ENCODE data around the gene RASGRF1. TPM values are rescaled to one million over a fixed set of nuclear protein-coding genes. Genes with fewer than 3 reads are reported as not detected.

RASGRF1 gene
- total RNA-seq, 4 donors from 2014 or later, result 0.10 TPM; not detected in 3

- TF ChIP-seq POLR2A (IDR thresholded peaks at IDR 0.05) (no peak), CTCF (IDR thresholded peaks at IDR 0.05) (no peak)
- intact Hi-C loops (cut with DNase I; ENCODE audit: low total_unique reads), result no loop called here
- no peak overlapping the region for H3K4me3 ChIP-seq (ENCODE audit: low read depth, poor library complexity, severe bottlenecking)
- no peak for DNase-seq (ENCODE audit: low spot score in 2 of 2)
- WGBS, 2 donors, result 81 to 90% methylated on average over 19 of the region's 19 CpGs
Measured at GRCh38 chr15:78978601-78979179, 111.9 kb downstream of the RASGRF1 start.

GRCh38 chr15:78977591-78978347, 112.8 kb downstream of the RASGRF1 start:
- no peak overlapping the region for H3K4me3 ChIP-seq (ENCODE audit: low read depth, poor library complexity, severe bottlenecking)
- no peak for DNase-seq (ENCODE audit: low spot score in 2 of 2)
- TF ChIP-seq POLR2A (IDR thresholded peaks at IDR 0.05) (no peak), CTCF (IDR thresholded peaks at IDR 0.05) (no peak)
- WGBS, 2 donors, result 90 to 91% methylated on average over 10 of the region's 10 CpGs
- intact Hi-C loops (cut with DNase I; ENCODE audit: low total_unique reads), result no loop called here

- no peak for DNase-seq (ENCODE audit: low spot score in 2 of 2)
- no peak for TF ChIP-seq POLR2A (IDR thresholded peaks at IDR 0.05)
- TF ChIP-seq CTCF (IDR thresholded peaks at IDR 0.05), result no peak
- whole genome bisulfite sequencing, 2 donors, result 79 to 80% methylated on average over 3 to 4 of the region's 4 CpGs
- intact Hi-C loops (cut with DNase I; ENCODE audit: low total_unique reads), result no loop called here
- no peak overlapping the region for H3K4me3 ChIP-seq (ENCODE audit: low read depth, poor library complexity, severe bottlenecking)
Measured at GRCh38 chr15:78977091-78977571, 113.4 kb downstream of the RASGRF1 start.

GRCh38 chr15:78976691-78977090, 113.9 kb downstream of the RASGRF1 start:
- DNase-seq (ENCODE audit: low spot score in 2 of 2), result no peak
- H3K4me3 ChIP-seq (ENCODE audit: low read depth, poor library complexity, severe bottlenecking), result no peak overlapping the region
- 87 to 97% methylated on average over 6 to 7 of the region's 7 CpGs for WGBS, 2 donors
- intact Hi-C loops (cut with DNase I; ENCODE audit: low total_unique reads), result no loop called here
- TF ChIP-seq POLR2A (IDR thresholded peaks at IDR 0.05) (no peak), CTCF (IDR thresholded peaks at IDR 0.05) (no peak)

GRCh38 chr15:78974272-78974918, 116.2 kb downstream of the RASGRF1 start:
- H3K4me3 ChIP-seq (ENCODE audit: low read depth, poor library complexity, severe bottlenecking), result no peak overlapping the region
- intact Hi-C loops (cut with DNase I; ENCODE audit: low total_unique reads), result no loop called here
- 95% methylated on average over 7 of the region's 7 CpGs for WGBS, 2 donors
- no peak for DNase-seq (ENCODE audit: low spot score in 2 of 2)
- TF ChIP-seq POLR2A (IDR thresholded peaks at IDR 0.05), result no peak
- no peak for TF ChIP-seq CTCF (IDR thresholded peaks at IDR 0.05)
